GM06990 (cell line): ENCODE results near the gene AMPD3.

ENCODE experiments used
- DNase-seq: peaks from one replicate; pipeline ENCODE4 v3.0.0-alpha.2; 2011; ENCODE audit not compliant: insufficient read length; ENCODE audit errors: extremely low read depth
- H3K27me3 ChIP-seq: replicated peaks from 2 replicates; pipeline ENCODE4 v1.6.0; 2011; ENCODE audit warnings: low read length; ENCODE audit not compliant: control insufficient read depth, insufficient read depth
- H3K36me3 ChIP-seq: 2 replicates; pipeline ENCODE4 v1.5.1; 2011; ENCODE audit warnings: low read length; ENCODE audit not compliant: control insufficient read depth, insufficient read depth
- H3K4me3 ChIP-seq: replicated peaks from 2 replicates; pipeline ENCODE4 v1.5.1; 2011; ENCODE audit warnings: low read depth, mild to moderate bottlenecking, control low read depth, low read length
- CTCF ChIP-seq: IDR thresholded peaks from 2 replicates; pipeline ENCODE4 v1.5.1; 2011; ENCODE audit warnings: low read length, control low read depth, mild to moderate bottlenecking, inconsistent platforms; ENCODE audit not compliant: insufficient read depth, poor library complexity, severe bottlenecking

Gene AMPD3

GRCh38 chr11:10451426-10452116, 3.5 kb upstream of the AMPD3 start:
- no peak overlapping the region for H3K4me3 ChIP-seq
- no peak for DNase-seq
- H3K36me3 ChIP-seq = no peaks in the 10 kb centered on the region
- H3K27me3 ChIP-seq = no peaks in the 10 kb centered on the region
- no peak for TF ChIP-seq CTCF

GRCh38 chr11:10452211-10452767, 2.8 kb upstream of the AMPD3 start:
- Histone ChIP-seq H3K27me3 (no peaks in the 10 kb centered on the region), H3K36me3 (no peaks in the 10 kb centered on the region), H3K4me3 (no peak overlapping the region)
- no peak for DNase-seq
- TF ChIP-seq CTCF = no peak

DNA sequence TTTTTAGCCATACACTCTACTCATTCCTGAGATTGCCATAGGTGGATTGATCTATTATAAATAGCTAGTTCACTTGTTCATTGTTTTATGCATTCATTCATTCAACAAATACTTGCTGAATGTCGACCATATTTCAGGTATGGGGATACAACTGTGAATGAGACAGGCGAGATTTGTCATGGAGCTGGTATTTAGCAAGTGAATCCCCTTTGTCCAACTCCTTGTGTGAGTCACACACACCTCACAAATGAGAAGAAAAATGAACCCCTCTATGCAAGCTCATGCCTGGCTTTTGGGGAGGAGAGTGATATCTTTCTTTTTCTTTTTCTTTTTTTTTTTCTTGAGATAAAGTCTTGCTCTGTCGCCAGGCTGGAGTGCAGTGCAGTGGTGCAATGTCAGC, 1.8 kb upstream of the AMPD3 start:
- no peaks in the 10 kb centered on the region for H3K27me3 ChIP-seq
- TF ChIP-seq CTCF = no peak
- DNase-seq = no peak

DNA sequence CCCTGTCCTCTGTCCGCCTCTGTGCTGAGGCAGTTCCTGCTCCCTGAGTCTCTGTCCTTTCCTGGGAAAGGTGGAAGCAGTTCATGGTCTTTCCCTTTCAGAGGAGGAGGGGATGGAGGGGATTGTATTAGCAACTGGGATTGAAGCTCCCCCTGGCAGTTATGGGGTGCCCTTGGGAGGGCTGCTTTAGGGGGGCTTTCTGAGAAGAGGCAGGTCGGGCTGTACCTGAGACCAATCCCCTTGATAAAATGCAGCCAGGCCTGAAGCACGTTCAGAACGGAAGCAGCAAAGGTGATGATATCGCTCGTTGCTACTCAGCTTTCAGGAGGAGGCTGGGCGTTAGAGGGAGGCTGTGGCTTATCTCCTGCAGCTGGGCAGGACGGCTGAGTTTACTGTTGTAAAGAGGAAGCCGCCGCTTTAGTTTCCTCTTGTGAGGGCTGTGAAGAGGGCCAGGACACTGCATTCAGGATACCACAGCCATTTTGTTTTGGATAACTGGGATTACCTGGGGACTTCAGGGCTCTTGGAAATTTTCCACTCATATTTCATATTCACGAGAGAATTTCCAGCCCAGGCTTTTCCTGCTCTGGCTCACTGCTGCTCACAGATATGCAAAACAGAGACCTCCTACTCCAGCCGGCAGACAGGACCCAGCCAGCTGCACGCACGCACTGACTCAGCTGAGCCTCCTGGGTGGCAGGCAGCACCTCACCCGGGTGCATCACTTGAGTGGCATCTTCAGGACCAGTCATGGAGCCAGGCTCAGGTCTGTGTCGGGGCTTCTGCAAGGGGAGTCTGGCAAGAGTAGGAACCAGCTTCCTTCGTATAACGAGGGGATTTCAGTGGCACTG, 798 bp downstream of the AMPD3 start:
- peak overlapping the region; percentile 69 for H3K4me3 ChIP-seq
- no peaks in the 10 kb centered on the region for H3K27me3 ChIP-seq
- peak; percentile 73 for DNase-seq
- TF ChIP-seq CTCF = no peak
- no peaks in the 10 kb centered on the region; the same call in 1 of the 2 replicates for H3K36me3 ChIP-seq

More for the DNA sequence above, 1.8 kb upstream of the AMPD3 start:
- H3K4me3 ChIP-seq = no peak overlapping the region
- H3K36me3 ChIP-seq = no peaks in the 10 kb centered on the region

GRCh38 chr11:10456519-10456918, 1.5 kb downstream of the AMPD3 start:
- Histone ChIP-seq H3K4me3 (peak overlapping the region; percentile 69), H3K27me3 (no peaks in the 10 kb centered on the region), H3K36me3 (peaks cover 5% of the 10 kb centered on the region)
- TF ChIP-seq CTCF = no peak
- DNase-seq = peak; percentile 49
